MM.1S (cell line): ENCODE measurements around the gene PKIG.

Experiments used
- CTCF ChIP-seq: fragments of 300-600 bp; sonication (generic); IDR thresholded peaks from 2 replicates; pipeline ENCODE4 v1.5.1; 2016; ENCODE audit warnings: antibody characterized with exemption, low read length, mixed read lengths
- EZH2 ChIP-seq: fragments of 300-600 bp; sonication (generic); optimal IDR thresholded peaks from 2 replicates; pipeline ENCODE3; 2017; ENCODE audit warnings: low read depth, mild to moderate bottlenecking, antibody characterized with exemption, low read length, mixed read lengths

- TF ChIP-seq CTCF (no peak), EZH2 (no peak)
Observed at GRCh38 chr20:44660581-44660980, 78.2 kb downstream of the PKIG start.
